ENCODE data around the gene ATAT1. TPM values are rescaled to one million over a fixed set of nuclear protein-coding genes. Genes with fewer than 3 reads are reported as not detected.
A peak's percentile ranks its signal among the peaks of the same experiment; 100 is the strongest.

The ATAT1 gene
- total and polyA plus RNA-seq, 2 of the 13 experiments (the other 11 are each of a cell fraction or from before 2014, with no cell fraction given), result 9.2 to 23.6 TPM

- TF ChIP-seq ZHX1 (CRISPR knock-in tag; IDR thresholded peaks at IDR 0.05; ENCODE audit: low read depth), result no peak
- peak; percentile 95 for TF ChIP-seq ELF4 (CRISPR knock-in tag; IDR thresholded peaks at IDR 0.05; ENCODE audit: borderline replicate concordance)
- no peak for TF ChIP-seq ZNF589 (CRISPR knock-in tag; conservative IDR thresholded peaks at IDR 0.05)
- TF ChIP-seq, protein P1, sequence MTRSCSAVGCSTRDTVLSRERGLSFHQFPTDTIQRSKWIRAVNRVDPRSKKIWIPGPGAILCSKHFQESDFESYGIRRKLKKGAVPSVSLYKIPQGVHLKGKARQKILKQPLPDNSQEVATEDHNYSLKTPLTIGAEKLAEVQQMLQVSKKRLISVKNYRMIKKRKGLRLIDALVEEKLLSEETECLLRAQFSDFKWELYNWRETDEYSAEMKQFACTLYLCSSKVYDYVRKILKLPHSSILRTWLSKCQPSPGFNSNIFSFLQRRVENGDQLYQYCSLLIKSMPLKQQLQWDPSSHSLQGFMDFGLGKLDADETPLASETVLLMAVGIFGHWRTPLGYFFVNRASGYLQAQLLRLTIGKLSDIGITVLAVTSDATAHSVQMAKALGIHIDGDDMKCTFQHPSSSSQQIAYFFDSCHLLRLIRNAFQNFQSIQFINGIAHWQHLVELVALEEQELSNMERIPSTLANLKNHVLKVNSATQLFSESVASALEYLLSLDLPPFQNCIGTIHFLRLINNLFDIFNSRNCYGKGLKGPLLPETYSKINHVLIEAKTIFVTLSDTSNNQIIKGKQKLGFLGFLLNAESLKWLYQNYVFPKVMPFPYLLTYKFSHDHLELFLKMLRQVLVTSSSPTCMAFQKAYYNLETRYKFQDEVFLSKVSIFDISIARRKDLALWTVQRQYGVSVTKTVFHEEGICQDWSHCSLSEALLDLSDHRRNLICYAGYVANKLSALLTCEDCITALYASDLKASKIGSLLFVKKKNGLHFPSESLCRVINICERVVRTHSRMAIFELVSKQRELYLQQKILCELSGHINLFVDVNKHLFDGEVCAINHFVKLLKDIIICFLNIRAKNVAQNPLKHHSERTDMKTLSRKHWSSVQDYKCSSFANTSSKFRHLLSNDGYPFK (CRISPR knock-in tag; IDR thresholded peaks at IDR 0.05; ENCODE audit: borderline replicate concordance), result peak; percentile 99
- TF ChIP-seq HNF4A (CRISPR knock-in tag; IDR thresholded peaks at IDR 0.05), result no peak
- peak; percentile 76 for TF ChIP-seq HIVEP1 (CRISPR knock-in tag; IDR thresholded peaks at IDR 0.05)
- peak; percentile 86 for TF ChIP-seq CREM (IDR thresholded peaks at IDR 0.05)
- no peak for TF ChIP-seq CREM (CRISPR knock-in tag; IDR thresholded peaks at IDR 0.05)
- TF ChIP-seq ZNF883 (CRISPR knock-in tag; IDR thresholded peaks at IDR 0.05; ENCODE audit: not compliant biosample characterization), result peak; percentile 47
- peak; percentile 26; the same call in 1 of the 2 replicates for TF ChIP-seq ZNF773 (CRISPR knock-in tag; IDR thresholded peaks at IDR 0.05; ENCODE audit: borderline replicate concordance)
- TF ChIP-seq, protein P2, sequence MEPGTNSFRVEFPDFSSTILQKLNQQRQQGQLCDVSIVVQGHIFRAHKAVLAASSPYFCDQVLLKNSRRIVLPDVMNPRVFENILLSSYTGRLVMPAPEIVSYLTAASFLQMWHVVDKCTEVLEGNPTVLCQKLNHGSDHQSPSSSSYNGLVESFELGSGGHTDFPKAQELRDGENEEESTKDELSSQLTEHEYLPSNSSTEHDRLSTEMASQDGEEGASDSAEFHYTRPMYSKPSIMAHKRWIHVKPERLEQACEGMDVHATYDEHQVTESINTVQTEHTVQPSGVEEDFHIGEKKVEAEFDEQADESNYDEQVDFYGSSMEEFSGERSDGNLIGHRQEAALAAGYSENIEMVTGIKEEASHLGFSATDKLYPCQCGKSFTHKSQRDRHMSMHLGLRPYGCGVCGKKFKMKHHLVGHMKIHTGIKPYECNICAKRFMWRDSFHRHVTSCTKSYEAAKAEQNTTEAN (CRISPR knock-in tag; conservative IDR thresholded peaks at IDR 0.05), result no peak
- TF ChIP-seq TIGD3 (CRISPR knock-in tag; IDR thresholded peaks at IDR 0.05; ENCODE audit: borderline replicate concordance), result 0 out of 2 replicates have a peak, but pooled peaks have one; percentile 15
- TF ChIP-seq, protein P3, sequence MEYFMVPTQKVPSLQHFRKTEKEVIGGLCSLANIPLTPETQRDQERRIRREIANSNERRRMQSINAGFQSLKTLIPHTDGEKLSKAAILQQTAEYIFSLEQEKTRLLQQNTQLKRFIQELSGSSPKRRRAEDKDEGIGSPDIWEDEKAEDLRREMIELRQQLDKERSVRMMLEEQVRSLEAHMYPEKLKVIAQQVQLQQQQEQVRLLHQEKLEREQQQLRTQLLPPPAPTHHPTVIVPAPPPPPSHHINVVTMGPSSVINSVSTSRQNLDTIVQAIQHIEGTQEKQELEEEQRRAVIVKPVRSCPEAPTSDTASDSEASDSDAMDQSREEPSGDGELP (IDR thresholded peaks at IDR 0.05; ENCODE audit: borderline replicate concordance, low read depth), result 0 out of 2 replicates have a peak, but pooled peaks have one; percentile 10
- TF ChIP-seq SMYD3 (CRISPR knock-in tag; IDR thresholded peaks at IDR 0.05), result peak; percentile 83
- peak; percentile 44 for TF ChIP-seq ESRRA (CRISPR knock-in tag; IDR thresholded peaks at IDR 0.05; ENCODE audit: low read depth)
- TF ChIP-seq RBFOX2 (IDR thresholded peaks at IDR 0.05; ENCODE audit: low read depth, low read length), result no peak
- peak; percentile 76; the same call in 1 of the 2 replicates for TF ChIP-seq CENPBD1 (CRISPR knock-in tag; IDR thresholded peaks at IDR 0.05; ENCODE audit: borderline replicate concordance, low read depth)
- no peak for TF ChIP-seq ZNF75D (CRISPR knock-in tag; IDR thresholded peaks at IDR 0.05; ENCODE audit: borderline replicate concordance)
- no peak for TF ChIP-seq CC2D1A (CRISPR knock-in tag; IDR thresholded peaks at IDR 0.05)
Observed at GRCh38 chr6:30617565-30618269, 9.0 kb upstream of the ATAT1 start, which contains the start of gene MRPS18B (continued).
